ENCODE measurements around the gene FLACC1.

DNA sequence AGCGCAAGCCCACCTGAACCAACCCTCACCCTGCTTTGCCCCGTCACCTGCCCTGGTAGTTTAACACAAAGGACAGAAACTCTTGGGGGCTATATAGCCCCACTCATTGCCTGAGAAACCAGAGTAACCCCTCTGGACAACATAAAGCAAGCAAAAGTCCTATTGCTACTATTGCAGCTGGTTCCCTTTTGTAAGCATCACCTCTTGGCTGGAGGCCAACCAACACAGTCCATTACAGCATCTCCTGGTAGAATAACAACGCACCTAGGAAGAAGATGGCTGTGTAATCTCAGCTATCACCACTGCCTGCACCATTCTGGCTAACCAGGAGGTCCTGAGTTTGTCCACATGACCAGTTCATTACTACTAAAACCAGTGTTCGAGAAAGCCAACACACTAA lies 36.4 kb downstream of the FLACC1 start:
- TF ChIP-seq CTCF (conservative IDR thresholded peaks at IDR 0.05) (no peak), ZFX (IDR thresholded peaks at IDR 0.05) (no peak)
